Measurements from ENCODE around the gene MTM1. TPM values are rescaled to one million over a fixed set of nuclear protein-coding genes. Genes with fewer than 3 reads are reported as not detected.

Gene MTM1
- 10 to 100 TPM; 13.9 to 21.1 (median 16.2) TPM for total RNA-seq

- no peak for TF ChIP-seq CTCF (IDR thresholded peaks at IDR 0.05; ENCODE audit: low read depth)
Observed at GRCh38 chrX:150568320-150569154, at the start of gene MTM1. MTM1 (plus strand) TSS chrX:150568621; CDS start chrX:150592615, 23,994 bp downstream.

- TF ChIP-seq CTCF (IDR thresholded peaks at IDR 0.05; ENCODE audit: low read depth), result no peak
Observed at GRCh38 chrX:150522494-150522893, 45.9 kb upstream of the MTM1 start.

GRCh38 chrX:150525061-150525919 lies 43.1 kb upstream of the MTM1 start:
- TF ChIP-seq CTCF (IDR thresholded peaks at IDR 0.05; ENCODE audit: low read depth), result no peak

GRCh38 chrX:150526692-150527091 lies 41.7 kb upstream of the MTM1 start:
- no peak for TF ChIP-seq CTCF (IDR thresholded peaks at IDR 0.05; ENCODE audit: low read depth)

- no peak for TF ChIP-seq CTCF (IDR thresholded peaks at IDR 0.05; ENCODE audit: low read depth)
Observed at GRCh38 chrX:150527108-150527507, 41.3 kb upstream of the MTM1 start.

- no peak for TF ChIP-seq CTCF (IDR thresholded peaks at IDR 0.05; ENCODE audit: low read depth)
Observed at GRCh38 chrX:150529587-150529986, 38.8 kb upstream of the MTM1 start.

- no peak for TF ChIP-seq CTCF (IDR thresholded peaks at IDR 0.05; ENCODE audit: low read depth)
Observed at GRCh38 chrX:150530821-150531220, 37.6 kb upstream of the MTM1 start.

Data from subcutaneous adipose tissue (tissue), 4 donors.